Measurements from ENCODE around the gene NEURL1.

The NEURL1 gene

GRCh38 chr10:103569896-103570295 is 76.4 kb downstream of the NEURL1 start:
- H3K4me3 ChIP-seq (ENCODE audit: low read length): no peak overlapping the region
- no peak for DNase-seq (ENCODE audit: low read depth, low spot score)

- no peak overlapping the region for H3K4me3 ChIP-seq (ENCODE audit: low read length)
- DNase-seq (ENCODE audit: low read depth, low spot score): no peak
Observed at GRCh38 chr10:103570844-103571655, 77.5 kb downstream of the NEURL1 start.

GRCh38 chr10:103571656-103571975 is 78.1 kb downstream of the NEURL1 start:
- no peak overlapping the region for H3K4me3 ChIP-seq (ENCODE audit: low read length)
- DNase-seq (ENCODE audit: low read depth, low spot score): no peak

GRCh38 chr10:103572347-103573204 is 79.1 kb downstream of the NEURL1 start:
- DNase-seq (ENCODE audit: low read depth, low spot score): no peak
- no peak overlapping the region for H3K4me3 ChIP-seq (ENCODE audit: low read length)

GRCh38 chr10:103573205-103573487 is 79.6 kb downstream of the NEURL1 start:
- no peak overlapping the region for H3K4me3 ChIP-seq (ENCODE audit: low read length)
- DNase-seq (ENCODE audit: low read depth, low spot score): no peak

GRCh38 chr10:103574097-103575061 is 80.9 kb downstream of the NEURL1 start:
- no peak overlapping the region for H3K4me3 ChIP-seq (ENCODE audit: low read length)
- no peak for DNase-seq (ENCODE audit: low read depth, low spot score)

- DNase-seq (ENCODE audit: low read depth, low spot score): no peak
- no peak overlapping the region for H3K4me3 ChIP-seq (ENCODE audit: low read length)
Observed at GRCh38 chr10:103575416-103576075, 82.0 kb downstream of the NEURL1 start.

- DNase-seq (ENCODE audit: low read depth, low spot score): no peak
- H3K4me3 ChIP-seq (ENCODE audit: low read length): no peak overlapping the region
Observed at GRCh38 chr10:103576076-103576471, 82.6 kb downstream of the NEURL1 start.

GRCh38 chr10:103576862-103577261 is 83.4 kb downstream of the NEURL1 start:
- no peak for DNase-seq (ENCODE audit: low read depth, low spot score)
- no peak overlapping the region for H3K4me3 ChIP-seq (ENCODE audit: low read length)

GRCh38 chr10:103578782-103579382 is 85.4 kb downstream of the NEURL1 start:
- DNase-seq (ENCODE audit: low read depth, low spot score): no peak
- no peak overlapping the region for H3K4me3 ChIP-seq (ENCODE audit: low read length)

- no peak overlapping the region for H3K4me3 ChIP-seq (ENCODE audit: low read length)
- DNase-seq (ENCODE audit: low read depth, low spot score): no peak
Observed at GRCh38 chr10:103580011-103580410, 86.5 kb downstream of the NEURL1 start.

GRCh38 chr10:103580430-103580829 is 86.9 kb downstream of the NEURL1 start:
- no peak for DNase-seq (ENCODE audit: low read depth, low spot score)

GRCh38 chr10:103581499-103581898 is 88.0 kb downstream of the NEURL1 start:
- DNase-seq (ENCODE audit: low read depth, low spot score): no peak

More at GRCh38 chr10:103580430-103580829, 86.9 kb downstream of the NEURL1 start:
- H3K4me3 ChIP-seq (ENCODE audit: low read length): no peak overlapping the region

GRCh38 chr10:103582331-103583123 is 89.0 kb downstream of the NEURL1 start:
- no peak for DNase-seq (ENCODE audit: low read depth, low spot score)
- no peak overlapping the region for H3K4me3 ChIP-seq (ENCODE audit: low read length)

More at GRCh38 chr10:103581499-103581898, 88.0 kb downstream of the NEURL1 start:
- no peak overlapping the region for H3K4me3 ChIP-seq (ENCODE audit: low read length)

GRCh38 chr10:103583871-103584215 is 90.3 kb downstream of the NEURL1 start:
- no peak for DNase-seq (ENCODE audit: low read depth, low spot score)
- H3K4me3 ChIP-seq (ENCODE audit: low read length): peak overlapping the region; percentile 58

- DNase-seq (ENCODE audit: low read depth, low spot score): peak; percentile 89
- peak overlapping the region; percentile 62 for H3K4me3 ChIP-seq (ENCODE audit: low read length)
Observed at GRCh38 chr10:103584216-103585010, 90.9 kb downstream of the NEURL1 start.

GRCh38 chr10:103585011-103585405 is 91.5 kb downstream of the NEURL1 start:
- H3K4me3 ChIP-seq (ENCODE audit: low read length): peak overlapping the region; percentile 62
- no peak for DNase-seq (ENCODE audit: low read depth, low spot score)
